ENCODE data around the gene PTPRN2.

Gene PTPRN2

GRCh38 chr7:158120716-158121115, 466.9 kb downstream of the PTPRN2 start:
- no peak for DNase-seq

DNA sequence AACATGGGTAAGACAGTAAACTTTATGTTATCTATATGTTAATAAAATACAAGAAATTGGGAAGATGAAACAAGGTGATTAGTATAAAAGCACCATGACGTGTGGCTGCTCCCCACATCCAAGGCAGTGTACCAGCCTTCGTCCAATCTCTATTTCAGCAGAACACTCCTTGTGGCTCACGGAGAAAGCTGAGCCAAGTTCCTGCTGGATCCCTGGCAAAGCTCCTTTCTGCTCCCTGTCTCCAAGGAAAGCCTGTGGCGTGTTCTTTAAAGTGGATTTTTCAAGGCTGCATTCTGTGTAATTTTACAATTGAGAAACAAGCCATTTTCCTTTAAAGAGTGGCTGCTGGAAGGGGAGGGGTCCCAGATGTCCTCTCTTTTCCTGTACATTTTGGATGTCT, 467.3 kb downstream of the PTPRN2 start:
- no peak for DNase-seq

- DNase-seq: no peak
Observed at GRCh38 chr7:158117341-158118222, 470.0 kb downstream of the PTPRN2 start.

DNA sequence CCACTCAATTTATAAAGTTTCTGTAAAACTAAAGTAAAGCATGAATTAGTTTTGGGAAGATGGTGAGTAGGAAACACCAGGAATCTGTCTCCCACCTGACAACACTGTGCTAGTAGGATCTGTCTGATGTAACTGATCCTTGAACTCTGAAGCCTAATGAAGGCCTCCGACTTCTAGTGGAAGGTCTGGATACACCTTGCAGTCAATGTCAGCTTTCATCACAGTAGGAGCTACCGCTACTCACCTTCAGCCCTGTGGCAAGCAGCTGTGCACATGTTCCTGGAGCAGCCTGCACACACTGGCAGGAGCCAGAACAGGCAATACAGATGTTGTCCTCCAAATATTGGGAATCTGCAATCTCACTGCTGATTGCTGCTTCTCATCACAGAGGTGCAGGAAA, 471.4 kb downstream of the PTPRN2 start:
- DNase-seq: no peak

DNA sequence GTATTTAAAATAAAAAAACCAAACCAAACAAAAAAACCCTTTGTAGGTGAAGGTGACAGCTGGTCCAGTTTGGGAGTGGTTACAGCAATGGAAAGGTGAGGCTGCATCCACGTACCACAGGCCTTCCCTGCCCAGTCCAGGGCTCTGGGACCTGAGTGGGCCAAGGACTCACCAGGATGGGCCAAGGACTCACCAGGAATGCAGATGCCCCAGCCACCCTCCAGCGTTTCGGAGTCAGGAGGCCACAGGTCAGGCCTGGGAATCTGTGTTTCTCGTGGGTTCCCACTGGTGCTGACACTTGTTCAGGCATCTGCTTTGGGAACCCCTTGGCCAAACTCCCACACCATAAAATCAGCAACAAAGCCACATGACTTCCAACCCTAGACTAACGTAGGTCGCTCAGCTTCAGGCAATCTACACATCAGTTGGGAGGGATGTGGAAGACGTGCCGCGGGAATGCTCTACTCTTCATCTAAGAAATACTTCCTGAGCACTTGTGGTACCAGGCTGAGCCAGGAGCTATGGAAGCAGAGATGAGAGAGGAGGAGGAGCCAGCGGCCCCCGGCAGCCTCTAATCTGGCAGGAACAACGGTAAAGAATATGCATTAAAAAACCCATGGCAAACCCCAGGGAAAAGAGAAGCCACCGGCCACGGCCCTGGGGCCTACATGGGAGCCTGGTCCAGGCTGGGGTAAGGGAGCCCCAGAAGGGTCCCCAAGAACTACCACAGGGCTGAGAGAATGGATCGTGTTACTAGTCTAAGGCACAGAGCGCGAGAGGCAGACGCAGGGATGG, 473.4 kb downstream of the PTPRN2 start:
- DNase-seq: no peak

- no peak for DNase-seq
Observed at GRCh38 chr7:158113321-158114025, 474.1 kb downstream of the PTPRN2 start.

DNA sequence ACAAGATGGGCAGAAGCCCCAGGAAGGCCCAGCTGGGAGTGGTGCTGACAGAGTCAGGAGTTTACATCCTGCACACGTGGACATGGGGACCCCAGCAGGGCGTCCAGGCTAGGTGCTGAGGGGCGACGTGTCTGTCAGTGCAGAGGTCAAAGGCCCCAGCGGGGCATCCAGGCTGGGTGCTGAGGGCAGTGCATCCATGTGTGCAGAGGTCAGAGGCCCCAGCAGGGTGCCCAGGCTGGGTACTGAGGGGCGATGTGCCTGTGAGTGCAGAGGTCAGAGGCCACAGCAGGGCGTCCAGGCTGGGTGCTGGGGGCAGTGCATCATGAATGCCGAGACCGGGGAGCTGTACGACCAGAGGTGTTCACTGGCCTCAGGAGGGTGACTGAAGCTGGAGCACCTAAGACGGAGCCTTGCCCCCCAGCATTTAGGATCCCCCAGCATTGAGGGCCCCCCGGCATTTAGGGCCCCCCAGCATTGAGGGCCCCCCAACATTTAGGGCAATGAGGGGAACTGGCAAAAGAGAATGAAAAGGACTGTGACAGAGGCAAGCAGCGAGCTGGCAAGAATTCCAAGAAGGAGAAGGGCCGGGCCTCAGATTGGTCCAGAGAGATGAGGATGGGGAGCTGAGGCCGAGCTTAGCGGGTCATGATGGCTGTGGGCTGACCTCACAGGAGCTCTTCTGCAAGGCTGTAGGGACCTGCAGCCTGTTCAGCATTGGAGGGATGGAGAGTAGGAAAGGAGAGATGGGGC, 474.9 kb downstream of the PTPRN2 start:
- DNase-seq: no peak

DNA sequence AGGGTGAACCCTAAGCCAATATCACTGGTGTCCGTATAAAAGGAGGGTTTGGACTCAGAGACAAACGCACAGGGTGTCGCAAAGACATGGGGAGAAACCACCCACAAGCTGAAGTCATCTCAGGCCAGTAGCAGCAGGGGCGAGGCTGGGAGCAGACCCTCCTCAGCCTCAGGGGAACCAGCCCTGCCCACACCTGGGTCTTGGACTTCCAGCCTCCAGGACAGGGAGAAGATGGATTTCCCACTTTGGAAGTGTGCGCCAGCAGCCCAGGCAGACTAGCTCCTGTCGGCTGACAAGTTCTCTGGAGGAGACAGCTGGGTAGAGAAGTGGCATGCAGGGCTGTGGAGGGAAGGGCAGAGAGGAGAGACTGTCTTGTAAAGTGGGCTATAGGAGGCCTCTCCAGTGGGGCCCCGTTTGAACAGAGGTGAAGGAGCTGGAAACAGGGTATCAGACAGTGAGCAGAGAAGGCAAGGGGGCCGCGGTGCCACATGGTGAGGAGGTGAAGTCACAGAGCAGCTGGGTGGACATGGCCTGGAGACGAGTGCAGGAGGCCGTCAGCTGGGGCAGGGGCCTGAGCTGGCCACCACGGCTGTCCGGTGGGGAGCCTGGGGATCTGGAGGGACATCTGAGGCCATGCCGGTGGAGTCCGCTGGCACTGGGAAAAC, 475.6 kb downstream of the PTPRN2 start:
- no peak for DNase-seq

GRCh38 chr7:158111049-158111751, 476.4 kb downstream of the PTPRN2 start:
- DNase-seq: peak; percentile 92

GRCh38 chr7:158110661-158111048, 477.0 kb downstream of the PTPRN2 start:
- peak; percentile 50 for DNase-seq

DNA sequence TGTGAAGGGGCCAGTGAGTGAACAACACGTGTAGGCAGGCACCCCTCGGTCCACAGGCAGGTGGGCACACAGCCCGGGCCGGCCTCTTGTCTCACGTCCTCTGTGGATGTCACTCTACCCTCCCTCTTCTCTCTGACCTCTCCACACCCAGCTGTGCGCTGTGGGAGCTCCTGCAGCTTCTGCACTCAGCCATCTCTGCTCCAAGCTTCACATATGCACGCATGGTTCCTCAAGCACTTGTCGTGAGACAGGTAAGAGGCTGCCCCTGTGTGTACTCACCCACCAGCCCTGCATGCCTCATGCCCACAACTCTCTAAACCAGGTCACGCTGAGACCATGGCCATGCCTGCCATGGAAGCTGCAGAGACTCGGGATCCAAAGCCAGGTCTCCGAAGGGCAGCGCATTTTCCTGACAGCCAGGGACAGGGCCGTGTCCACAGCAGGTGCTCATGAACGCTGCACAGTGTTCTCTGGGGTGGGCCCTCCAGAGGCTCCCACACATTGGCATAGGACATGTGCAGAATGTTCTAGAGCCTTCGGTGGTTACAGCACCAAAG, 477.5 kb downstream of the PTPRN2 start:
- DNase-seq: peak; percentile 70

DNA sequence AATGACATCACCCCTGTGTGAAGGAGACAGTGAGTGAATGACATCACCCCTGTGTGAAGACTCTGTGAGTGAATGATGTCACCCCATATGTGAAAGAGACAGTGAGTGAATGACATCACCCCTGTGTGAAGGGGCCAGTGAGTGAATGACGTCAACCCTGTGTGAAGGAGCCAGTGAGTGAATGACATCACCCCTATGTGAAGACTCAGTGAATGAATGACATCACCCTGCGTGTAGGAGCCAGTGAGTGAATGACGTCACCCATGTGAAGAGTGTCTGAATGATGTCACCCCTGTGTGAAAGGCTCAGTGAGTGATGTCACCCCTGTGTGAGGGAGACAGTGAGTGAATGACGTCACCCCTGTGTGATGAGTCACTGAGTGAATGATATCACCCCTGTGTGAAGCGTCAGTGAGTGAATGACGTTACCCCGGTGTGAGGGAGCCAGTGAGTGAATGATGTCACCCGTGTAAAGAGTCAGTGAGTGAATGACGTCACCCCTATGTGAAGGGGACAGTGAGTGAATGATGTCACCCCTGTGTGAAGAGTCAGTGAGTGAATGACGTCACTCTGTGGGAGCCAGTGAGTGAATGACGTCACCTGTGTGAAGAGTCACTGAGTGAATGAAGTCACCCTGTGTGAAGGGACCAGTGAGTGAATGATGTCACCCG, 478.1 kb downstream of the PTPRN2 start:
- peak; percentile 70 for DNase-seq

DNA sequence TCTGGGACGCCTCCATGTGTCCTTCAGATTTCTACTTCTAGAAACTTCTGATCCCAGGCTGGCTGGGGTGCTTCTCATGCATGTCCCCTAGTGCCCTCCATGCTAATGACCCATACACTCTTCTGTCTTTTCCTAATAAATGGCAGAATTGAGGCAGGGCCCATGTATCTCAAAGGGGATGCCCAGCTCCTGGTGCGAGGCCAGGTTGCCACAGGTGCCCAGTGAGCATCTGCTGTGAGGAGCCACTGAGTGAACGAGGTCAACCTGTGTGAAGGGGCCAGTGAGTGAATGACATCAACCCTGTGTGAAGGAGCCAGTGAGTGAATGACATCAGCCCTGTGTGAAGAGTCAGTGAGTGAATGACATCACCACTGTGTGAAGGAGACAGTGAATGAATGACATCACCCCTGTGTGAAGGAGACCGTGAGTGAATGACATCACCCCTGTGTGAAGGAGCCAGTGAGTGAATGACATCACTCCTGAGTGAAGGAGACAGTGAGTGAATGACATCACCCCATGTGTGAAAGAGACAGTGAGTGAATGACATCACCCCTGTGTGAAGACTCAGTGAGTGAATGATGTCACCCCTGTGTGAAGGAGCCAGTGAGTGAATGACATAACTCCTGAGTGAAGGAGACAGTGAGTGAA, 478.9 kb downstream of the PTPRN2 start:
- DNase-seq: no peak

DNA sequence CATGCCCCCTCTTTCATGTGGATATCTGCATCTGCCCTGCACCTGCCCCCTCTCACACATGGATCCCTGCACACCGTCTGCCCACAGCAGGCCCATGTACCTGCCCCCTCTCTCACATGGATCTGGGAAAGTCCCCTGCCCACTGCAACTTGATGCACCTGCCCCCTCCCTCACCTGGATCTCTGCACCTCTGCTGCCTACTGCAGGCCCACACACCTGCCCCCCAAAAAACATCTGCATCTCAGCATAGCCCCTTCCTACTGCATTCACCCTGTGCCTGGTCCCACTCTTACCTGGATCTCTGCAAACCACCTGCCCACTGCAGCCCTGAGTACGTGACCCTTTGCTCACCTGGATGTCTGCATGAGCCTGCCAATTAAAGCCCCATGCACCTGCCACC, 479.8 kb downstream of the PTPRN2 start:
- DNase-seq: peak; percentile 79

GRCh38 chr7:158106272-158106671, 481.4 kb downstream of the PTPRN2 start:
- no peak for DNase-seq

GRCh38 chr7:158103378-158103777, 484.2 kb downstream of the PTPRN2 start:
- no peak for DNase-seq

GRCh38 chr7:158102897-158103296, 484.7 kb downstream of the PTPRN2 start:
- no peak for DNase-seq

DNA sequence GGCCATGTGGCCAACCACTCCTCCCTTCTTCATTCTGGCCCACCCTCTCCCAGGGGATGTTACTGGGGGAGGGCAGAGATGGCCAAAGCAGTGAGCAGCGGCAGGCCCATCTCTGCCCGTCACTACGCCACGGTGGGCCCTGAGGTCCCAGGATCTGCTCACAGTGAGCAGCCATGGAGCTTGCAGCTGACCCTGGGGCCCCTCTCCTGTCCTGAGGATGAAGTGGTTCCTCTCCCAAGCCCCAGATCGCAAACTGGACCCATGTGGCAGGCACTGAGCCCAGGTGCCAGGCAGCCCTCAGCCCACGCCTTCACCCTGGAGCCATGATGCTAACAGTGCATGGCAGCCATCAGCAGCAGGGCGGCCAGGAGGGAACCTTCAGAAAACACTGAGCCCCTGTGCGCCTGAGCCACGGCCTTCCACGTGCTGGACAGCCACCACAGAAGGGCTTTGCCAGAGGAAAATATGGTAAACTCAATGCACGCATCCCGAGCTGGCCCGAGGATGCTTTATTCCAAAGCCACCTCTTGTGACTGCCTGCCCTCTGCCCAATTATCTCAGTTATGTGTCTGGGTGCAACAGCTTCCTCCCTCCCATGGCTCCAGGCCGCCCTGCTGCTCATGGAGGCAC, 485.7 kb downstream of the PTPRN2 start:
- no peak for DNase-seq
